ENCODE measurements around the gene TNFRSF25. TPM values are rescaled to one million over a fixed set of nuclear protein-coding genes. Genes with fewer than 3 reads are reported as not detected.

TNFRSF25 gene
- total and polyA plus RNA-seq, 9 of the 15 experiments (the other 6 are each of a cell fraction or from before 2014, with no cell fraction given), result 0.24 to 0.49 TPM; not detected in 7

- H3K36me3 ChIP-seq (ENCODE audit: control insufficient read depth, insufficient read depth, low read length), result no peaks in the 10 kb centered on the region; the same call in 2 of the 3 replicates
- H3K27ac ChIP-seq (ENCODE audit: extremely low read depth, low read depth, low read length), result no peak overlapping the region
- CTCF ChIA-PET (ENCODE audit: low intra/inter-chr PET ratio), result no interaction called here
- in situ Hi-C loops (cut with MboI) (no loop called here), intact Hi-C loops (cut with micrococcal nuclease) (no loop called here)
- peak overlapping the region; percentile 26 for H3K4me3 ChIP-seq
- peak; percentile 95 for ATAC-seq
- peaks cover 38% of the 10 kb centered on the region for H4K20me1 ChIP-seq (replicated peaks; ENCODE audit: control insufficient read depth, insufficient read depth, low read length)
- FAIRE-seq, result no peak
- 15% methylated on average over 67 of the region's 101 CpGs for WGBS (ENCODE audit: insufficient coverage, low coverage, missing lambda C conversion rate)
- peaks cover 3% of the 10 kb centered on the region for H3K9me1 ChIP-seq (ENCODE audit: control insufficient read depth, insufficient read depth, low read length)
- H2AFZ ChIP-seq (ENCODE audit: low read depth, low read length), result peak overlapping the region; percentile 78
- no peaks in the 10 kb centered on the region for H3K9me3 ChIP-seq (replicated peaks; ENCODE audit: control insufficient read depth, insufficient read depth, low read depth, low read length)
- peak; percentile 93 to 97 (median 96) for DNase-seq (ENCODE audit: extremely low read depth in 1 of 4, low spot score in 3 of 4)
- no TSS peak for BruUV-seq (replicated peaks)
- H3K79me2 ChIP-seq (ENCODE audit: control insufficient read depth, insufficient read depth, low read length), result no peaks in the 10 kb centered on the region
- peak overlapping the region; percentile 62 for H3K4me2 ChIP-seq (ENCODE audit: insufficient read depth, low read length)
- H3K27me3 ChIP-seq (ENCODE audit: control insufficient read depth in 2 of 2, insufficient read depth in 2 of 2, low read length in 2 of 2), result peaks cover 13 to 50% of the 10 kb centered on the region in 2 experiments; a peak in 4 of 5 replicates
- peak overlapping the region in 1 of 2 experiments; percentile 82; a peak in 1 of 4 replicates for H3K9ac ChIP-seq (ENCODE audit: insufficient read depth in 1 of 2, low read depth in 2 of 2, low read length in 2 of 2)
- POLR2A ChIA-PET, result interaction anchor here (0.6 to 1.1 kb wide), 5 partner anchors 8 to 83 kb away, joined by 3 to 5 read pairs (median 4); no protein-coding TSS in a partner anchor
- peaks cover 0 to 35% of the 10 kb centered on the region in 2 experiments; a peak in 2 of 5 replicates for H3K4me1 ChIP-seq (replicated peaks in 1 of 2; ENCODE audit: control insufficient read depth in 2 of 2, insufficient read depth in 2 of 2, low read length in 2 of 2)
- TF ChIP-seq PHF20 (IDR thresholded peaks at IDR 0.05; ENCODE audit: partially characterized antibody) (peak; percentile 30), ZFP30 (CRISPR knock-in tag; IDR thresholded peaks at IDR 0.05; ENCODE audit: borderline replicate concordance) (no peak), ZBTB7A (IDR thresholded peaks at IDR 0.05; ENCODE audit: borderline replicate concordance, control insufficient read depth, low read depth, low read length) (peak; percentile 82), SMC3 (conservative IDR thresholded peaks at IDR 0.05; ENCODE audit: insufficient read depth, low read depth, low read length) (no peak), ZBTB1 (CRISPR knock-in tag; IDR thresholded peaks at IDR 0.05; ENCODE audit: borderline replicate concordance, low read depth) (peak; percentile 88), SMARCB1 (IDR thresholded peaks at IDR 0.05; ENCODE audit: insufficient read length, low read depth) (no peak), GABPB1 (CRISPR knock-in tag; IDR thresholded peaks at IDR 0.05) (0 out of 2 replicates have a peak, but pooled peaks have one; percentile 15), SMARCE1 (IDR thresholded peaks at IDR 0.05) (no peak), SMAD4 (CRISPR knock-in tag; conservative IDR thresholded peaks at IDR 0.05) (peak; percentile 49; the same call in 1 of the 2 replicates), CCNT2 (IDR thresholded peaks at IDR 0.05; ENCODE audit: borderline replicate concordance, extremely low read depth, insufficient read length, low read depth, low read length) (peak; percentile 16), E2F6 (IDR thresholded peaks at IDR 0.05; ENCODE audit: borderline replicate concordance in 1 of 2, extremely low read depth in 1 of 2, insufficient read depth in 1 of 2, insufficient read length in 1 of 2, low read depth in 1 of 2, low read length in 1 of 2, poor library complexity in 1 of 2, severe bottlenecking in 1 of 2) (peak; percentile 35 to 84), MAX (CRISPR knock-in tag; IDR thresholded peaks at IDR 0.05) (peak; percentile 87), MAZ (CRISPR knock-in tag; conservative IDR thresholded peaks at IDR 0.05 in 1 of 2, IDR thresholded peaks at IDR 0.05 in 1 of 2) (peak; percentile 33 to 57; a peak in 2 of 4 replicates)
Measured at GRCh38 chr1:6440198-6441126, 25.5 kb downstream of the TNFRSF25 start.
